Measurements from ENCODE around the gene DUOXA2. TPM values are rescaled to one million over a fixed set of nuclear protein-coding genes. Genes with fewer than 3 reads are reported as not detected.
"Not testable (repeated sequence)": the region's sequence is repeated elsewhere in the genome, so short reads cannot be mapped to it uniquely, and the experiment has no call there.

DUOXA2 gene
- total and polyA plus RNA-seq, 11 donors: 0.03 TPM; not detected in 10

DNA sequence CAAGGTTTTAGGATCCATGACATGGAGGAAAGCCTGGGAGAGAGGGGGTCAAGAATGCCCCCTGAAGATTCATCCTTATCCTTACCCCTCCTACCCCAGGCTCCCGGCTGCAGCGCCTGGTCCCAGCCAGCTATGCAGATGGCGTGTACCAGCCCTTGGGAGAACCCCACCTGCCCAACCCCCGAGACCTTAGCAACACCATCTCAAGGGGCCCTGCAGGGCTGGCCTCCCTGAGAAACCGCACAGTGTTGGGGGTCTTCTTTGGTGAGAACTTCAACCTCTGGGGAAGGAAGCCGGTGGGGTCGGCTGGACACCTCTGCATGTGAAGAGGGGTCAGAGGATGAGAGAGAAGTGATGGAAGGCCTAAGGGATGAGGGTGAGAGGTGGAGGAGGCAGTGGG is 19.9 kb downstream of the DUOXA2 start:
- Histone ChIP-seq H3K9me3 (no peaks in the 10 kb centered on the region), H3K27me3 (peaks cover 6 to 59% (median 45%) of the 10 kb centered on the region in 9 donors), H3K4me3 (no peak overlapping the region), H3K4me1 (peaks cover 0 to 17% (median 6%) of the 10 kb centered on the region in 12 donors), H3K27ac (no peak overlapping the region), H3K36me3 (no peaks in the 10 kb centered on the region)
- intact Hi-C loops (cut with DNase I): no loop called here
- 87 to 93% (median 92%) methylated on average over 5 to 7 of the region's 7 CpGs for WGBS, 4 donors
- no peak for TF ChIP-seq POLR2A (IDR thresholded peaks at IDR 0.05)
- TF ChIP-seq, protein P1, sequence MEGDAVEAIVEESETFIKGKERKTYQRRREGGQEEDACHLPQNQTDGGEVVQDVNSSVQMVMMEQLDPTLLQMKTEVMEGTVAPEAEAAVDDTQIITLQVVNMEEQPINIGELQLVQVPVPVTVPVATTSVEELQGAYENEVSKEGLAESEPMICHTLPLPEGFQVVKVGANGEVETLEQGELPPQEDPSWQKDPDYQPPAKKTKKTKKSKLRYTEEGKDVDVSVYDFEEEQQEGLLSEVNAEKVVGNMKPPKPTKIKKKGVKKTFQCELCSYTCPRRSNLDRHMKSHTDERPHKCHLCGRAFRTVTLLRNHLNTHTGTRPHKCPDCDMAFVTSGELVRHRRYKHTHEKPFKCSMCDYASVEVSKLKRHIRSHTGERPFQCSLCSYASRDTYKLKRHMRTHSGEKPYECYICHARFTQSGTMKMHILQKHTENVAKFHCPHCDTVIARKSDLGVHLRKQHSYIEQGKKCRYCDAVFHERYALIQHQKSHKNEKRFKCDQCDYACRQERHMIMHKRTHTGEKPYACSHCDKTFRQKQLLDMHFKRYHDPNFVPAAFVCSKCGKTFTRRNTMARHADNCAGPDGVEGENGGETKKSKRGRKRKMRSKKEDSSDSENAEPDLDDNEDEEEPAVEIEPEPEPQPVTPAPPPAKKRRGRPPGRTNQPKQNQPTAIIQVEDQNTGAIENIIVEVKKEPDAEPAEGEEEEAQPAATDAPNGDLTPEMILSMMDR (IDR thresholded peaks at IDR 0.05): no peak
- ATAC-seq (no peak), DNase-seq (peak in 1 of 5 donors; percentile 10)

DNA sequence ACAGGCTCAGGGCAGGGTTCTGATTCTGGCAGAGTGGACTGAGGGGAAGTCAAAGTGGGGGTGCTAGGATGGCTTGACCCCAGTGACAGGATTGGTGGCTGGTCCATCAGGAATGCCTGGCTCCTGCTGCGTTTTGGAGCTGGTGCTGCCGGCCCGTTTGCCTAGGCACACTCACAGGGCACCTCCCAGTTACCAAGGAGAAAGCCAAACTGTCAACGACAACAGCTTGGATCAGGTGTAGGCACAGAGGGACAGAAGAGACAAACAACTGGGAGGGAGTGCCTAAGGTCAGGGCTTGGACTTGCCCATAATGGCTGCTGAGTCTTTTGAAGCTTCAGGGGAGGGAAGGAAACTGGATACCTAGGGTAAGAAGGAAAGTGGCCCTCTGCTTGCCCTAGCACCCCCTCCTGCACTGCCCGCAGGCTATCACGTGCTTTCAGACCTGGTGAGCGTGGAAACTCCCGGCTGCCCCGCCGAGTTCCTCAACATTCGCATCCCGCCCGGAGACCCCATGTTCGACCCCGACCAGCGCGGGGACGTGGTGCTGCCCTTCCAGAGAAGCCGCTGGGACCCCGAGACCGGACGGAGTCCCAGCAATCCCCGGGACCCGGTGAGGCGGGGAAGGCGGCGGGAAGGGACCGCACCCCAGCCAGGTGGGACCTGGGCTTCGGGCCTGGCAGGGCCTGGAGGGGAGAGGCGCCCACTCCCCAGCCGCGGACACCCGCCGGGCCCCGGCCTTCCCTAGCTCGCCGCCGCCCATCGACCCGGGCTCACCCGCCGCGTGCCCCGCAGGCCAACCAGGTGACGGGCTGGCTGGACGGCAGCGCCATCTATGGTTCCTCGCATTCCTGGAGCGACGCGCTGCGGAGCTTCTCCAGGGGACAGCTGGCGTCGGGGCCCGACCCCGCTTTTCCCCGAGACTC is 20.8 kb downstream of the DUOXA2 start:
- peak in 3 of 4 donors; percentile 34 to 60 (median 57) for ATAC-seq
- DNase-seq: peak in 1 of 5 donors; percentile 23
- TF ChIP-seq, protein P1 (IDR thresholded peaks at IDR 0.05): peak in 3 of 12 donors; percentile 12 to 35 (median 32)
- TF ChIP-seq POLR2A (IDR thresholded peaks at IDR 0.05): no peak
- no peaks in the 10 kb centered on the region for H3K36me3 ChIP-seq
- intact Hi-C loops (cut with DNase I): no loop called here
- H3K4me1 ChIP-seq: peaks cover 0 to 8% (median 2%) of the 10 kb centered on the region in 12 donors
- no peak overlapping the region for H3K27ac ChIP-seq
- WGBS, 4 donors: 6 to 22% (median 10%) methylated on average over 17 to 57 of the region's 57 CpGs
- peaks cover 6 to 50% (median 36%) of the 10 kb centered on the region in 9 donors for H3K27me3 ChIP-seq
- peak overlapping the region in 6 of 12 donors; percentile 6 to 31 (median 18) for H3K4me3 ChIP-seq
- H3K9me3 ChIP-seq: no peaks in the 10 kb centered on the region

DNA sequence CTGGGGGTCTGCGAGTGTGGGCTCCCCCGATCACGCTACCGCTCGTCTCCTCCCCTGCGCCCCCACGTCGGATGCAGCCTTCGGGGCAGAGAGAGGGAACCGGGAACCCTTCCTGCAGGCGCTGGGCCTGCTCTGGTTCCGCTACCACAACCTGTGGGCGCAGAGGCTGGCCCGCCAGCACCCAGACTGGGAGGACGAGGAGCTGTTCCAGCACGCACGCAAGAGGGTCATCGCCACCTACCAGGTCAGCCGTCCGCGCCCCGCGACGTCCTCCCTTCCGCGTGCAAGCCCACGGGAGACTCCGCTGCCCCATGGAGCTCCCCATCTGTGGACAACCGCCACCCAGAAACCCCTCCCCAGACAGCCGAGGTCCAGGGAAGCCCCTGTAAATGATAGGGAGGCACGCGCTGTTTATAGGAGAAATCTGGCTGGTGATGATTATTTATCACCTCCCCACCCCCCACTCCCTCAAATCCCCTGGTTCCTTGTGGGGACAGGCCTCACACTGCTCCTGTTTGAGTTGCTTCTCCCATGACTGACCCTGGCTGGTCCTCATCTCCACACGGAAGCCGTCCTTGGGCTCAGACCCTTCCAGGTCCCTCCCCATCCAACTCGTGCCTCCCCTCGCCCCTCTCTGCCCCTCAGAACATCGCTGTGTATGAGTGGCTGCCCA is 21.7 kb downstream of the DUOXA2 start:
- peak in 1 of 5 donors; percentile 0 for DNase-seq
- ATAC-seq: peak in 1 of 4 donors; percentile 5
- H3K4me1 ChIP-seq; H3K27ac ChIP-seq; intact Hi-C loops (cut with DNase I); H3K4me3 ChIP-seq; H3K36me3 ChIP-seq; H3K9me3 ChIP-seq: not testable (repeated sequence)
- whole genome bisulfite sequencing, 4 donors: 11 to 19% (median 17%) methylated on average over 6 to 10 of the region's 37 CpGs
- peaks cover 0 to 42% (median 29%) of the 10 kb centered on the region in 9 donors for H3K27me3 ChIP-seq

DNA sequence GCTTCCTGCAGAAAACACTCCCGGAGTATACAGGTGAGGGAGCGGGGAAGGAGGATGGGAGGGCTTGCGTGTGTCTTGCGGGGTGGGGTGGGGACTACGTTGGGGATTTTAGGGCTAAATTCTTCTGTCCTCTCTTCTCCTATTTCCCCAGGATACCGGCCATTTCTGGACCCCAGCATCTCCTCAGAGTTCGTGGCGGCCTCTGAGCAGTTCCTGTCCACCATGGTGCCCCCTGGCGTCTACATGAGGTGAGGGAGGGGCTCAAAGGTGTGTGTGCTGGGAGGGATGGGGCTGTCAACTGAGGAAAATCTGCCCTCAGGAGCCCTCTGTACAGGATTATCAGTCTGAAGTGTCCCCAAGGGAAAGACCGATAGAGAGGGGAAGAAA is 22.2 kb downstream of the DUOXA2 start:
- ATAC-seq: no peak
- H3K4me3 ChIP-seq: no peak overlapping the region
- peaks cover 0 to 6% (median 2%) of the 10 kb centered on the region in 12 donors for H3K4me1 ChIP-seq
- TF ChIP-seq POLR2A (IDR thresholded peaks at IDR 0.05): no peak
- TF ChIP-seq, protein P1 (IDR thresholded peaks at IDR 0.05): peak in 1 of 12 donors; percentile 10
- H3K27ac ChIP-seq: no peak overlapping the region
- H3K36me3 ChIP-seq: no peaks in the 10 kb centered on the region
- H3K9me3 ChIP-seq: no peaks in the 10 kb centered on the region
- no peak for DNase-seq
- intact Hi-C loops (cut with DNase I): no loop called here
- H3K27me3 ChIP-seq: peaks cover 0 to 42% (median 29%) of the 10 kb centered on the region in 9 donors
- 14 to 19% (median 18%) methylated on average over 10 of the region's 10 CpGs for WGBS, 4 donors
